ENCODE measurements around the gene PCBP1. TPM values are rescaled to one million over a fixed set of nuclear protein-coding genes. Genes with fewer than 3 reads are reported as not detected.

PCBP1 gene
- total RNA-seq, 1 experiment from 2014 or later, result 276 TPM

DNA sequence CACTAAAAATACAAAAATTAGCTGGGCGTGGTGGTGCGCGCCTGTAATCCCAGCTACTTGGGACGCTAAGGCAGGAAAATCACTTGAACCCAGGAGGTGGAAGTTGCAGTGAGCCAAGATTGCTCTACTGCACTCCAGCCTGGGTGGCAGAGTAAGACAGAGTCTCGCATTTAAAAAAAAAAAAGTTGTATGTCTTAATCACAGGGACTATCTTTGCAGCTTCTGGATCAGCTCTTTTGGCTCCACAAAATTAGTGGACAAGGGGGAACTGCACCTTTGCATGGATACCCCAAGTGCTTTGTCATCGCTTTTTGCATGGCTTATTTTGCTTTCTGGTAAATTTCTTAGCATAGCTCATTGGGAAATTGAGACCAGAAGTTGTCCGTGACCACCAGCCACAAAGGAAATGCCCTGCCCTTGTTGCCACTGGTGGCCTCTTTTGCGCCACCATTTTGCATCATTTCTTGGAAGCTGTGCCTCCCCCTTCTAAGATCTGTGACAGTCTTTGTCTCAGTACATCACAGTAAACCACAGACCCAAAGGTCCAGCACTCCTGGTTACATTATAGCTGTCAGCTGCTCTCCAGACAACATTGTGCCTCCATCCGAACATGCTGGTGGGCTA is 43.9 kb upstream of the PCBP1 start:
- in situ Hi-C loops (cut with HindIII; ENCODE audit: low pct_unique_long_range_greater_than_20kb, low sequenced_read_pairs), result no loop called here

DNA sequence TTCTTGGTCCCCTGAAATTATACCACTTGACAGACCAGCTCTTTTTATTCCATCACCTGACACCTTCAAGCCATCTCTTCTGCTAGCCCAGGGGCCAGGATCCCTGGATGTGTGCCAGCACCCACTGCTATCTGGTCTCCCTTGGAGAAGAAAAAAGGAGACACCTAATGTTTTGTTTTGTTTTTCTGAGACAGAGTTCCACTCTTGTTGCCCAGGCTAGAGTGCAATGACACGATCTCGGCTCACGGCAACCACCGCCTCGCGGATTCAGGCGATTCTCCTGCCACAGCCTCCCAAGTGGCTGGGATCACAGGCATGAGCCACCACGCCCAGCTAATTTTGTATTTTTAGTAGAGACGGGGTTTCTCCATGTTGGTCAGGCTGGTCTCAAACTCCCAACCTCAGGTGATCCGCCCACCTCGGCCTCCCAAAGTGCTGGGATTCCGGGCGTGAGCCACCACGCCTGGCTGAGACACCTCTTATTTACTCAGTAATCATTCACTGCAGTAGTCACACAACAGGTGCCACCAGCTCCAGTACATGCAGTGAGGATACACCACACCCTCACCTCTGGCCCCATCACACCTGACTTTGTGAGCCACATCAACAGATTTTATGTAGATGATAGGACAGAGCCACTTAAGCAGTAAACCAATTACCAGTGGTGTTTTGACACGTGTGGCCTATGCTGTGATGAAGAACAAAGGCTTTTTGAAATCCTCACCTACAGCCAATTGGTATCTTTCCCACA is 42.8 kb upstream of the PCBP1 start:
- H3K36me3 ChIP-seq (ENCODE audit: control insufficient read depth, insufficient read depth, low read length), result no peaks in the 10 kb centered on the region
- ChIA-PET CTCF (no interaction called here), POLR2A (no interaction called here)
- DNase-seq (ENCODE audit: low read depth, low spot score) (no peak), ATAC-seq (no peak)
- intact Hi-C loops (cut with micrococcal nuclease; ENCODE audit: unreplicated experiment) (no loop called here), in situ Hi-C loops (cut with HindIII; ENCODE audit: low pct_unique_long_range_greater_than_20kb, low sequenced_read_pairs) (no loop called here)
- H3K27me3 ChIP-seq (ENCODE audit: control insufficient read depth, insufficient read depth, low read length), result no peaks in the 10 kb centered on the region
- no peak overlapping the region for H3K4me3 ChIP-seq (ENCODE audit: low read depth in 2 of 2, low read length in 2 of 2)
- TF ChIP-seq TCF7L2 (IDR thresholded peaks at IDR 0.05; ENCODE audit: low read depth, low read length), result no peak
- no peak for TF ChIP-seq POLR2AphosphoS5 (IDR thresholded peaks at IDR 0.05; ENCODE audit: low read depth, low read length)
- TF ChIP-seq, protein P1, sequence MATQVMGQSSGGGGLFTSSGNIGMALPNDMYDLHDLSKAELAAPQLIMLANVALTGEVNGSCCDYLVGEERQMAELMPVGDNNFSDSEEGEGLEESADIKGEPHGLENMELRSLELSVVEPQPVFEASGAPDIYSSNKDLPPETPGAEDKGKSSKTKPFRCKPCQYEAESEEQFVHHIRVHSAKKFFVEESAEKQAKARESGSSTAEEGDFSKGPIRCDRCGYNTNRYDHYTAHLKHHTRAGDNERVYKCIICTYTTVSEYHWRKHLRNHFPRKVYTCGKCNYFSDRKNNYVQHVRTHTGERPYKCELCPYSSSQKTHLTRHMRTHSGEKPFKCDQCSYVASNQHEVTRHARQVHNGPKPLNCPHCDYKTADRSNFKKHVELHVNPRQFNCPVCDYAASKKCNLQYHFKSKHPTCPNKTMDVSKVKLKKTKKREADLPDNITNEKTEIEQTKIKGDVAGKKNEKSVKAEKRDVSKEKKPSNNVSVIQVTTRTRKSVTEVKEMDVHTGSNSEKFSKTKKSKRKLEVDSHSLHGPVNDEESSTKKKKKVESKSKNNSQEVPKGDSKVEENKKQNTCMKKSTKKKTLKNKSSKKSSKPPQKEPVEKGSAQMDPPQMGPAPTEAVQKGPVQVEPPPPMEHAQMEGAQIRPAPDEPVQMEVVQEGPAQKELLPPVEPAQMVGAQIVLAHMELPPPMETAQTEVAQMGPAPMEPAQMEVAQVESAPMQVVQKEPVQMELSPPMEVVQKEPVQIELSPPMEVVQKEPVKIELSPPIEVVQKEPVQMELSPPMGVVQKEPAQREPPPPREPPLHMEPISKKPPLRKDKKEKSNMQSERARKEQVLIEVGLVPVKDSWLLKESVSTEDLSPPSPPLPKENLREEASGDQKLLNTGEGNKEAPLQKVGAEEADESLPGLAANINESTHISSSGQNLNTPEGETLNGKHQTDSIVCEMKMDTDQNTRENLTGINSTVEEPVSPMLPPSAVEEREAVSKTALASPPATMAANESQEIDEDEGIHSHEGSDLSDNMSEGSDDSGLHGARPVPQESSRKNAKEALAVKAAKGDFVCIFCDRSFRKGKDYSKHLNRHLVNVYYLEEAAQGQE (IDR thresholded peaks at IDR 0.05; ENCODE audit: insufficient read depth in 1 of 2, low read depth in 2 of 2, low read length in 1 of 2), result no peak
- TF ChIP-seq, protein P2, sequence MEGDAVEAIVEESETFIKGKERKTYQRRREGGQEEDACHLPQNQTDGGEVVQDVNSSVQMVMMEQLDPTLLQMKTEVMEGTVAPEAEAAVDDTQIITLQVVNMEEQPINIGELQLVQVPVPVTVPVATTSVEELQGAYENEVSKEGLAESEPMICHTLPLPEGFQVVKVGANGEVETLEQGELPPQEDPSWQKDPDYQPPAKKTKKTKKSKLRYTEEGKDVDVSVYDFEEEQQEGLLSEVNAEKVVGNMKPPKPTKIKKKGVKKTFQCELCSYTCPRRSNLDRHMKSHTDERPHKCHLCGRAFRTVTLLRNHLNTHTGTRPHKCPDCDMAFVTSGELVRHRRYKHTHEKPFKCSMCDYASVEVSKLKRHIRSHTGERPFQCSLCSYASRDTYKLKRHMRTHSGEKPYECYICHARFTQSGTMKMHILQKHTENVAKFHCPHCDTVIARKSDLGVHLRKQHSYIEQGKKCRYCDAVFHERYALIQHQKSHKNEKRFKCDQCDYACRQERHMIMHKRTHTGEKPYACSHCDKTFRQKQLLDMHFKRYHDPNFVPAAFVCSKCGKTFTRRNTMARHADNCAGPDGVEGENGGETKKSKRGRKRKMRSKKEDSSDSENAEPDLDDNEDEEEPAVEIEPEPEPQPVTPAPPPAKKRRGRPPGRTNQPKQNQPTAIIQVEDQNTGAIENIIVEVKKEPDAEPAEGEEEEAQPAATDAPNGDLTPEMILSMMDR (IDR thresholded peaks at IDR 0.05), result no peak
- no peak for TF ChIP-seq SIN3A (IDR thresholded peaks at IDR 0.05; ENCODE audit: borderline replicate concordance, insufficient read depth, low read depth, low read length)
- no peaks in the 10 kb centered on the region for H3K9me3 ChIP-seq (ENCODE audit: control insufficient read depth, insufficient read depth, low read depth, low read length)
- BruUV-seq (replicated peaks), result no TSS peak
- H3K4me1 ChIP-seq (ENCODE audit: control insufficient read depth, insufficient read depth, low read length), result no peaks in the 10 kb centered on the region
- H3K27ac ChIP-seq (ENCODE audit: low read length), result no peak overlapping the region

More for the DNA sequence above, 43.9 kb upstream of the PCBP1 start:
- ATAC-seq (no peak), DNase-seq (ENCODE audit: low read depth, low spot score) (no peak)
- no peaks in the 10 kb centered on the region for H3K9me3 ChIP-seq (ENCODE audit: control insufficient read depth, insufficient read depth, low read depth, low read length)
- H3K27ac ChIP-seq (ENCODE audit: low read length), result no peak overlapping the region
- CTCF ChIA-PET, result interaction anchor here (0.5 kb wide), 1 partner anchor 26 kb away, joined by 3 read pairs; no protein-coding TSS in a partner anchor
- no peaks in the 10 kb centered on the region for H3K27me3 ChIP-seq (ENCODE audit: control insufficient read depth, insufficient read depth, low read length)
- TF ChIP-seq SIN3A (IDR thresholded peaks at IDR 0.05; ENCODE audit: borderline replicate concordance, insufficient read depth, low read depth, low read length), result no peak
- TF ChIP-seq, protein P2 (IDR thresholded peaks at IDR 0.05), result no peak
- no peak for TF ChIP-seq POLR2AphosphoS5 (IDR thresholded peaks at IDR 0.05; ENCODE audit: low read depth, low read length)
- TF ChIP-seq TCF7L2 (IDR thresholded peaks at IDR 0.05; ENCODE audit: low read depth, low read length), result no peak
- TF ChIP-seq, protein P1 (IDR thresholded peaks at IDR 0.05; ENCODE audit: insufficient read depth in 1 of 2, low read depth in 2 of 2, low read length in 1 of 2), result no peak
- intact Hi-C loops (cut with micrococcal nuclease; ENCODE audit: unreplicated experiment), result no loop called here
- POLR2A ChIA-PET, result interaction anchor here (0.5 kb wide), 1 partner anchor 174 kb away, joined by 8 read pairs; no protein-coding TSS in a partner anchor
- no peak overlapping the region for H3K4me3 ChIP-seq (ENCODE audit: low read depth in 2 of 2, low read length in 2 of 2)
- H3K36me3 ChIP-seq (ENCODE audit: control insufficient read depth, insufficient read depth, low read length), result no peaks in the 10 kb centered on the region
- BruUV-seq (replicated peaks), result no TSS peak
- no peaks in the 10 kb centered on the region for H3K4me1 ChIP-seq (ENCODE audit: control insufficient read depth, insufficient read depth, low read length)
